PFSK-1 (cell line): ENCODE results near the gene SS18L1.

Experiments
- SIN3A ChIP-seq: IDR thresholded peaks from 2 replicates; pipeline ENCODE4 v1.6.1; 2012; ENCODE audit warnings: mild to moderate bottlenecking, low read length, moderate library complexity, borderline replicate concordance; ENCODE audit not compliant: insufficient read depth
- TAF1 ChIP-seq: IDR thresholded peaks from 2 replicates; pipeline ENCODE4 v1.6.1; 2012; ENCODE audit warnings: low read length, control low read depth, borderline replicate concordance; ENCODE audit not compliant: insufficient read depth
- TF ChIP-seq, protein P1 (sequence below), 2 experiments: IDR thresholded peaks; 2 replicates each; pipeline versions ENCODE4 v1.6.1 to v1.8.0; 2011 to 2012; ENCODE audit warnings: low read depth in 2 of 2, low read length in 2 of 2, control low read depth in 1 of 2, inconsistent platforms in 1 of 2, mild to moderate bottlenecking in 1 of 2, moderate library complexity in 1 of 2; ENCODE audit not compliant: insufficient read depth in 1 of 2

DNA sequence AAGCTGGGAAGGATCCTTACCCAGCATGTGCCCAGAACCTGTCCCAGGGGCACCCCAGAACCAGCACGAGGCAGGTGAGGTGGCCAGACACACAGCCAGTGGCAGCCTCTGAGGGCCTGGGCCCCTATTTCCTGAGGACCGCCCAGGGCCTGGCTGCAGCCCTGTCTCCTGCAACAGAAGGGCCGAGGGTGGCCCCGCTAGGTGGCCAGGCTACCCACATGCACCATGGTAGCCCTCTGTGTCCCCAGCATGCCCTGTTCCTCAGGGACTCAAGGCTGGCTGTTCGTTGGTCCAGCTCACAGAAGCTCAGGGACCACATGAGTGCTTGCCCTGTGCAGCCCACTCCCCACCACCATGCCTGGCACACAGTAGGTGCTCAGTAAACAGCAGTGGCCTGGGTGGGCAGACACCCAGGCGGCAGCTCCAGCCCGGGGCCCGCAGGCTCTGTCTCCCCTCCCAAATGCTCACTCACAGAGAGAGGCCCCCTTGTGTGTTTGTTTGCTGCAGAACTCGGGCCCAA, 68.3 kb downstream of the SS18L1 start:
- TF ChIP-seq, protein P1, sequence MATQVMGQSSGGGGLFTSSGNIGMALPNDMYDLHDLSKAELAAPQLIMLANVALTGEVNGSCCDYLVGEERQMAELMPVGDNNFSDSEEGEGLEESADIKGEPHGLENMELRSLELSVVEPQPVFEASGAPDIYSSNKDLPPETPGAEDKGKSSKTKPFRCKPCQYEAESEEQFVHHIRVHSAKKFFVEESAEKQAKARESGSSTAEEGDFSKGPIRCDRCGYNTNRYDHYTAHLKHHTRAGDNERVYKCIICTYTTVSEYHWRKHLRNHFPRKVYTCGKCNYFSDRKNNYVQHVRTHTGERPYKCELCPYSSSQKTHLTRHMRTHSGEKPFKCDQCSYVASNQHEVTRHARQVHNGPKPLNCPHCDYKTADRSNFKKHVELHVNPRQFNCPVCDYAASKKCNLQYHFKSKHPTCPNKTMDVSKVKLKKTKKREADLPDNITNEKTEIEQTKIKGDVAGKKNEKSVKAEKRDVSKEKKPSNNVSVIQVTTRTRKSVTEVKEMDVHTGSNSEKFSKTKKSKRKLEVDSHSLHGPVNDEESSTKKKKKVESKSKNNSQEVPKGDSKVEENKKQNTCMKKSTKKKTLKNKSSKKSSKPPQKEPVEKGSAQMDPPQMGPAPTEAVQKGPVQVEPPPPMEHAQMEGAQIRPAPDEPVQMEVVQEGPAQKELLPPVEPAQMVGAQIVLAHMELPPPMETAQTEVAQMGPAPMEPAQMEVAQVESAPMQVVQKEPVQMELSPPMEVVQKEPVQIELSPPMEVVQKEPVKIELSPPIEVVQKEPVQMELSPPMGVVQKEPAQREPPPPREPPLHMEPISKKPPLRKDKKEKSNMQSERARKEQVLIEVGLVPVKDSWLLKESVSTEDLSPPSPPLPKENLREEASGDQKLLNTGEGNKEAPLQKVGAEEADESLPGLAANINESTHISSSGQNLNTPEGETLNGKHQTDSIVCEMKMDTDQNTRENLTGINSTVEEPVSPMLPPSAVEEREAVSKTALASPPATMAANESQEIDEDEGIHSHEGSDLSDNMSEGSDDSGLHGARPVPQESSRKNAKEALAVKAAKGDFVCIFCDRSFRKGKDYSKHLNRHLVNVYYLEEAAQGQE (IDR thresholded peaks at IDR 0.05; ENCODE audit: insufficient read depth in 1 of 2, low read depth in 2 of 2, low read length in 2 of 2): no peak
- TF ChIP-seq SIN3A (no peak), TAF1 (no peak)
